HG03064 (cell line): ENCODE results near the gene CACNA2D1.
A peak's percentile ranks its signal among the peaks of the same experiment; 100 is the strongest.

Source experiments
- ATAC-seq: cut with Tn5 transposase; IDR thresholded peaks from one replicate; pipeline ENCODE4 v1.9.1; 2021; ENCODE audit warnings: low read depth; ENCODE audit not compliant: unreplicated experiment

The CACNA2D1 gene

DNA sequence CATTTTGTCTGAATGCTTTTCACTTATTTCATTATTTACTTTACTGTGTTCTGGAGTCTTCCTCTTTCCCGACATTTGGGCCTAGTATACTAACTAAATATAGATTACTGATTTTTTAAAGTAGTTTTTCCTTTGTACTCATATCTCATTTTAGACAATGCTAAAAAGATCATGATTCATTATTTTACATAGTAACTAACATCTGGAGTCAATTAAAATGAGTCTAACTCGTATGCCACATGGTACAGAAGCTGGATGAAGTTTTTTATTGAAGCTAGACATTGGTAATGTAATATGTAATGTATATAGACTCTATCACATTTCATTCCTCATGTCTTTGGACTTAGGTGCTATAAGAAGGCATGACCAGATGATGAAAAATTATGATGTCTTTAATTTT is 517.4 kb downstream of the CACNA2D1 start:
- no peak for ATAC-seq

- peak; percentile 76 for ATAC-seq
Measured at GRCh38 chr7:81925530-81925929, 518.0 kb downstream of the CACNA2D1 start.

- no peak for ATAC-seq
Measured at GRCh38 chr7:81924494-81924893, 519.1 kb downstream of the CACNA2D1 start.

DNA sequence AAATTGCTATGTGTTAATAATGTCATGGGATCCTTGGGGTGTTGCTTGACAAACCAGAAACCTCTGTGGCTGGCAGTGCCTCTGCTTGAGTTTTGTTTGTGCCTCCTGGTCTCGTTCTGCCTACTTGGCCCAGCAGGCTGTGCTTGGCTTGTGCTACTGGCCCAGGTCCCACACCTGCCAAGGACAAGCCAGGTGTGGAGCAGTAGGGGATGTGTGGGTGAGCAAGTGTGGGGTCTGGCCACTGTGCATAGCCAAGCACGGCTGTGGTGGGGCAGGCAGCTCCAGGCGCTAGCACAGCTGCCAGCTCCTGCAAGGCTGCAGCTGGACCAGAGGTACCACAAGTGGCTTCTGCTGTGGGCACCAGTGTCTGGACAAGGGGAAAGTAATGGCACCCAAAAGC is 524.1 kb downstream of the CACNA2D1 start:
- ATAC-seq, result no peak

GRCh38 chr7:81908220-81908619 is 535.4 kb downstream of the CACNA2D1 start:
- ATAC-seq, result no peak

DNA sequence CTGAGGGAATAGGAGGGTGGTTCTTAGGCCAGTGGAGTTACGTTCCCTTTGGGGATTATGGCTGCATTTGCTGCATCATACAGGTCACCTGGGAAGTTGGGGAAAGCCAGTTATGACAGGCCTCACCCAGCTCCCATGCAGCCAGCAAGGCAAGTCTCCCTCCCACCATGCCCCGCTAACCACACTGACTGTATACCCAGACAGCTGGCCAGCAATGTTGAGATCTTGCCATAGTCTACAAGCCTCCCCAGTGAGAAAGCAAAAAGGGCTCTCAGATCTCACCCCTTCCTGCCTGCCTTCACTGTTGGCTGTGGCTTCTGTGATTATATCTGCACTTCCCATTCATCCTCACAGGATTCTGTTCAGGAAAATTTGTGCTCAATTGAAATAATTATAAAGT is 540.5 kb downstream of the CACNA2D1 start:
- no peak for ATAC-seq

GRCh38 chr7:81902536-81902935 is 541.0 kb downstream of the CACNA2D1 start:
- ATAC-seq, result no peak
